Measurements from ENCODE around the gene CTNND1. TPM values are rescaled to one million over a fixed set of nuclear protein-coding genes. Genes with fewer than 3 reads are reported as not detected.
"Not testable (repeated sequence)": the region's sequence is repeated elsewhere in the genome, so short reads cannot be mapped to it uniquely, and the experiment has no call there.

CTNND1 gene
- total and polyA plus RNA-seq, 4 donors, result 113 to 149 (median 131) TPM

DNA sequence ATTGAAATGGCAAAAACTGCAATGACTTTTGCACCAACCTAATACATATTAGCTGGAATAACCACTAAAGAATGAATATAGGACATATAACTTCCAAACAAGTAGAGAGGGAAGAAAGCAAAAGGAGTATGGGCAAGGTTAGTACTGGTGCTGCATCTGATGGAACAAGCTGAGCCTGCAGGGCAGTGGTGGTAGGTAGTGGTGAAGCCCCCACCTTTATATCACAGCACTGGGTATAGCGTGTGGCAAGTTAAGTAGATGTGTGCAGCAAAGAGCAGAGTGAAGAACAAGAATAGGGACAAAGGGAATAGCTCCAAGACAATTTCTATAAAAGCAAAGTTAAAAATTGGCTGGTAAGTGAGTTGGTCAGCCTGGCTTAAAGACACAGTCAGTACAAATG, 62.3 kb downstream of the CTNND1 start:
- no peaks in the 10 kb centered on the region for H3K9me3 ChIP-seq (ENCODE audit: control insufficient read depth, insufficient read depth, low read length)
- no peaks in the 10 kb centered on the region for H3K4me1 ChIP-seq (ENCODE audit: control insufficient read depth, insufficient read depth, low read length)
- H3K27ac ChIP-seq (ENCODE audit: low read depth, low read length), result no peak overlapping the region
- DNase-seq (ENCODE audit: low read depth in 4 of 6, low spot score in 6 of 6), result no peak
- no CpG with 5 or more reads among the region's 1 CpG for WGBS (ENCODE audit: insufficient coverage)
- no peaks in the 10 kb centered on the region for H3K27me3 ChIP-seq (ENCODE audit: control insufficient read depth, insufficient read depth, low read length)
- no peaks in the 10 kb centered on the region for H3K36me3 ChIP-seq (ENCODE audit: control insufficient read depth, insufficient read depth, low read length)
- no peak overlapping the region for H3K4me3 ChIP-seq (ENCODE audit: low read depth, low read length)

DNA sequence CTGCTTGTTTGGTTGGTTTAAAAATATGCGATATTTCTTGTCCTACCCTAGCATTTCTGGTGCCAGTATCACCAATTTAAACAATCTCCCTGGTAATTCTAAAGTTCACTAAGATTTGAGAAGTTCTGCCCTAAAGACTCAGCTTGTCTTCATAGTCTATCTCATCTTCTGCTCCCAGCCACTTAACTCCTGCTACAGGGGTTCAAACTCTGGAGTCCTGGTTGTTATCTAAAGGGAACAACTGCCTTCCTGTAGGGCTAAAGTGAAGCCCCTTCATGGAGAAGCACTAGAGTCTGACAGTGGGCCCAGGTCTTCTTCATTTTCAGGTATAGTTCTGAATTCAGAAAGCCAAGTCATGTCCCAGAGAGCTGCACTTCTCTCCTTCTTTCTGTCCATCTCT, 73.2 kb downstream of the CTNND1 start:
- DNase-seq (ENCODE audit: low read depth in 4 of 6, low spot score in 6 of 6), result no peak
- no peak overlapping the region for H3K4me3 ChIP-seq (ENCODE audit: low read depth, low read length)
- no peaks in the 10 kb centered on the region for H3K4me1 ChIP-seq (ENCODE audit: control insufficient read depth, insufficient read depth, low read length)
- no peak overlapping the region for H3K27ac ChIP-seq (ENCODE audit: low read depth, low read length)
- WGBS (ENCODE audit: insufficient coverage), result no CpG with 5 or more reads among the region's 1 CpG
- no peaks in the 10 kb centered on the region for H3K36me3 ChIP-seq (ENCODE audit: control insufficient read depth, insufficient read depth, low read length)
- H3K9me3 ChIP-seq (ENCODE audit: control insufficient read depth, insufficient read depth, low read length), result no peaks in the 10 kb centered on the region
- H3K27me3 ChIP-seq (ENCODE audit: control insufficient read depth, insufficient read depth, low read length), result no peaks in the 10 kb centered on the region

- not testable (repeated sequence) for H3K36me3 ChIP-seq (ENCODE audit: control insufficient read depth, insufficient read depth, low read length); H3K27me3 ChIP-seq (ENCODE audit: control insufficient read depth, insufficient read depth, low read length); H3K27ac ChIP-seq (ENCODE audit: low read depth, low read length); H3K4me3 ChIP-seq (ENCODE audit: low read depth, low read length); H3K4me1 ChIP-seq (ENCODE audit: control insufficient read depth, insufficient read depth, low read length); H3K9me3 ChIP-seq (ENCODE audit: control insufficient read depth, insufficient read depth, low read length); DNase-seq (ENCODE audit: low read depth in 4 of 6, low spot score in 6 of 6)
- no CpG with 5 or more reads among the region's 3 CpGs for WGBS (ENCODE audit: insufficient coverage)
These were observed 77.0 kb downstream of the CTNND1 start for GRCh38 chr11:57838609-57839008.

GRCh38 chr11:57842873-57843272, 81.3 kb downstream of the CTNND1 start:
- H3K27me3 ChIP-seq (ENCODE audit: control insufficient read depth, insufficient read depth, low read length), result no peaks in the 10 kb centered on the region
- DNase-seq (ENCODE audit: low read depth in 4 of 6, low spot score in 6 of 6), result no peak
- no peaks in the 10 kb centered on the region for H3K9me3 ChIP-seq (ENCODE audit: control insufficient read depth, insufficient read depth, low read length)
- no peak overlapping the region for H3K27ac ChIP-seq (ENCODE audit: low read depth, low read length)
- H3K36me3 ChIP-seq (ENCODE audit: control insufficient read depth, insufficient read depth, low read length), result no peaks in the 10 kb centered on the region
- no CpG with 5 or more reads among the region's 1 CpG for WGBS (ENCODE audit: insufficient coverage)
- H3K4me1 ChIP-seq (ENCODE audit: control insufficient read depth, insufficient read depth, low read length), result no peaks in the 10 kb centered on the region
- no peak overlapping the region for H3K4me3 ChIP-seq (ENCODE audit: low read depth, low read length)

DNA sequence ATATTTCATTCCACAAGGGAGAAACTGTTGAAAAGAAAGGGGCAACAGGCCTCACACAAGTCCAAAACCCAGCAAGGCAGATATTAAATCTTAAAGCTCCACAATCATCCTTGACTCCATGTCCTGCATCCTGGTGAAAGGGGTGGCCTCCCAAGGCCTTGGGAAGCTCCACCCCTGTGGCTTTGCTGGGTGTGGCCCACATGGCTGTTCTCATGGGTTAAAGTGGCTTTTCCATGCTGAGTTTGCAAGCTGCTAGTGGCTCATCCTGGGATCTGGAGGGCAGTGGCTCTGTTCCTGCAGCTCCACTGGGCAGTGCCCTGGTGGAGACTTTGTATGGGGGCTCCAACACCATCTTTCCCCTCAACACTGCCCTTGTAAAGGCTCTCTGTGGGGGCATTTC, 106.4 kb downstream of the CTNND1 start:
- H3K27me3 ChIP-seq (ENCODE audit: control insufficient read depth, insufficient read depth, low read length), result no peaks in the 10 kb centered on the region
- H3K9me3 ChIP-seq (ENCODE audit: control insufficient read depth, insufficient read depth, low read length), result no peaks in the 10 kb centered on the region
- no peaks in the 10 kb centered on the region for H3K36me3 ChIP-seq (ENCODE audit: control insufficient read depth, insufficient read depth, low read length)
- no peak for DNase-seq (ENCODE audit: low read depth in 4 of 6, low spot score in 6 of 6)
- no peak overlapping the region for H3K4me3 ChIP-seq (ENCODE audit: low read depth, low read length)
- no peak overlapping the region for H3K27ac ChIP-seq (ENCODE audit: low read depth, low read length)
- H3K4me1 ChIP-seq (ENCODE audit: control insufficient read depth, insufficient read depth, low read length), result no peaks in the 10 kb centered on the region

DNA sequence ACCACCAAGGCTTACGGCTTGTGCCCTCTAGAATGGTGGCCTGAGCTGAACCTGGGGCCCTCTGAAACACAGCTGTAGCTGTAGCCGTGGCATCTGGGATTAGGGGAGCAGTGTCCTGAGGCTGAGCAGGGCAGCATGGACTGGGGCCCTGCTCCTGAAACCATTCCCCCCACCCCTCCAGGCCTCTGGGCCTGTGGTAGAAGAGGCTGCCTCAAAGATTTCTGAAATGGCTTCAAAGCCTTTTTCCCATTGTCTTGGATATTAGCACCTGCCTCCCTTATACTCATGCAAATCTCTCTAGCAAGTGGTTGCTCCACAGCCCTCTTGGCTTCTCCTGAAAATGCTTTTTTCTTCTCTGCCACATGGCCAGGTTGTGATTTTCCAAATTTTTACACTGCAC, 106.9 kb downstream of the CTNND1 start:
- no peak for DNase-seq (ENCODE audit: low read depth in 4 of 6, low spot score in 6 of 6)
- no peaks in the 10 kb centered on the region for H3K27me3 ChIP-seq (ENCODE audit: control insufficient read depth, insufficient read depth, low read length)
- WGBS (ENCODE audit: insufficient coverage), result no CpG with 5 or more reads among the region's 2 CpGs
- H3K27ac ChIP-seq (ENCODE audit: low read depth, low read length), result no peak overlapping the region
- no peak overlapping the region for H3K4me3 ChIP-seq (ENCODE audit: low read depth, low read length)
- H3K4me1 ChIP-seq (ENCODE audit: control insufficient read depth, insufficient read depth, low read length), result no peaks in the 10 kb centered on the region
- H3K36me3 ChIP-seq (ENCODE audit: control insufficient read depth, insufficient read depth, low read length), result no peaks in the 10 kb centered on the region
- no peaks in the 10 kb centered on the region for H3K9me3 ChIP-seq (ENCODE audit: control insufficient read depth, insufficient read depth, low read length)

Small RNA genes lying within 50 kb of the gene (small RNA-seq; reads per million reads assigned to genes)
- not detected for gene AP001931.1 (ENCODE audit: low replicate concordance)
- gene TMX2-CTNND1 (ENCODE audit: low replicate concordance), result not detected

Other genes with a start within 250 kb of the CTNND1 start
- gene SLC43A1, start 246.1 kb upstream of the CTNND1 start, total RNA-seq, result 10 to 100 TPM in 1 of 2 donors, 1 to 10 TPM in 1; 5.3 to 10.4 TPM
- gene SLC43A1, start 246.1 kb upstream of the CTNND1 start, polyA plus RNA-seq (ENCODE audit: insufficient read length in 2 of 2), result 1 to 10 TPM; 4.0 to 6.1 TPM
- gene TIMM10, start 231.0 kb upstream of the CTNND1 start, total RNA-seq, result 10 to 100 TPM; 27.0 to 39.8 TPM
- gene TIMM10, start 231.0 kb upstream of the CTNND1 start, polyA plus RNA-seq (ENCODE audit: insufficient read length in 2 of 2), result 10 to 100 TPM; 47.7 to 52.1 TPM
- gene SMTNL1, start 224.2 kb upstream of the CTNND1 start, total RNA-seq, result not detected
- gene SMTNL1, start 224.2 kb upstream of the CTNND1 start, polyA plus RNA-seq (ENCODE audit: insufficient read length in 2 of 2), result 1 to 10 TPM in 1 of 2 donors, under 1 TPM in 1; 0.93 to 1.6 TPM
- 10 to 100 TPM; 41.5 to 76.7 TPM for gene UBE2L6, start 194.1 kb upstream of the CTNND1 start, total RNA-seq
- gene UBE2L6, start 194.1 kb upstream of the CTNND1 start, polyA plus RNA-seq (ENCODE audit: insufficient read length in 2 of 2), result 100 to 1,000 TPM in 1 of 2 donors, 10 to 100 TPM in 1; 99.6 to 114 TPM
- 100 to 1,000 TPM in 1 of 2 donors, 10 to 100 TPM in 1; 35.7 to 131 TPM for gene SERPING1, start 164.1 kb upstream of the CTNND1 start, total RNA-seq
- gene SERPING1, start 164.1 kb upstream of the CTNND1 start, polyA plus RNA-seq (ENCODE audit: insufficient read length in 2 of 2), result 100 to 1,000 TPM in 1 of 2 donors, 10 to 100 TPM in 1; 63.2 to 112 TPM
- 1 to 10 TPM; 2.6 to 3.3 TPM for gene YPEL4, start 111.9 kb upstream of the CTNND1 start, total RNA-seq
- gene YPEL4, start 111.9 kb upstream of the CTNND1 start, polyA plus RNA-seq (ENCODE audit: insufficient read length in 2 of 2), result 1 to 10 TPM; 7.6 TPM
- gene CLP1, start 104.0 kb upstream of the CTNND1 start, total RNA-seq, result 10 to 100 TPM in 1 of 2 donors, 1 to 10 TPM in 1; 9.5 to 15.8 TPM
- 10 to 100 TPM in 1 of 2 donors, 1 to 10 TPM in 1; 9.9 to 10.6 TPM for gene CLP1, start 104.0 kb upstream of the CTNND1 start, polyA plus RNA-seq (ENCODE audit: insufficient read length in 2 of 2)
- 10 to 100 TPM; 22.5 to 22.8 TPM for gene ZDHHC5, start 93.7 kb upstream of the CTNND1 start, total RNA-seq
- 10 to 100 TPM; 31.8 to 34.3 TPM for gene ZDHHC5, start 93.7 kb upstream of the CTNND1 start, polyA plus RNA-seq (ENCODE audit: insufficient read length in 2 of 2)
- 10 to 100 TPM; 12.1 to 32.2 TPM for gene MED19, start 49.6 kb upstream of the CTNND1 start, total RNA-seq
- 10 to 100 TPM; 25.0 to 27.3 TPM for gene MED19, start 49.6 kb upstream of the CTNND1 start, polyA plus RNA-seq (ENCODE audit: insufficient read length in 2 of 2)
- 100 to 1,000 TPM in 1 of 2 donors, 10 to 100 TPM in 1; 80.3 to 123 TPM for gene TMX2, start 49.2 kb upstream of the CTNND1 start, total RNA-seq
- 100 to 1,000 TPM; 131 to 139 TPM for gene TMX2, start 49.2 kb upstream of the CTNND1 start, polyA plus RNA-seq (ENCODE audit: insufficient read length in 2 of 2)
- gene SELENOH, start 20.3 kb upstream of the CTNND1 start, total RNA-seq, result 100 to 1,000 TPM in 1 of 2 donors, 10 to 100 TPM in 1; 39.8 to 136 TPM
- gene SELENOH, start 20.3 kb upstream of the CTNND1 start, polyA plus RNA-seq (ENCODE audit: insufficient read length in 2 of 2), result 100 to 1,000 TPM; 115 to 120 TPM
- gene BTBD18, start 10.0 kb upstream of the CTNND1 start, total RNA-seq, result not detected
- under 1 TPM; 0.21 to 0.74 TPM for gene BTBD18, start 10.0 kb upstream of the CTNND1 start, polyA plus RNA-seq (ENCODE audit: insufficient read length in 2 of 2)

Measured in spinal cord (tissue), 10 donors.